Breast epithelium (tissue), 4 donors: Measurements from ENCODE around the gene RFLNA. TPM values are rescaled to one million over a fixed set of nuclear protein-coding genes. Genes with fewer than 3 reads are reported as not detected.

Source experiments
- DNase-seq, 2 donors: peaks; one replicate each; pipeline ENCODE4 v3.0.0-alpha.2; 2019; ENCODE audit warnings: low spot score in 2 of 2
- H3K27ac ChIP-seq, 2 donors: fragments of 200-600 bp; sonication (generic) in 1 of 2; one replicate each; pipeline ENCODE4 v1.5.1; 2016 to 2019; ENCODE audit warnings: mild to moderate bottlenecking in 1 of 2
- H3K27me3 ChIP-seq, 2 donors: fragments of 200-600 bp; sonication (generic) in 1 of 2; one replicate each; pipeline versions ENCODE4 v1.5.1 to v1.6.0; 2017 to 2019; ENCODE audit warnings: control low read depth in 1 of 2, mild to moderate bottlenecking in 1 of 2
- H3K36me3 ChIP-seq: fragments of 200-600 bp; one replicate; pipeline ENCODE4 v1.5.1; 2019
- H3K4me1 ChIP-seq, 2 donors: fragments of 200-600 bp; sonication (generic); one replicate each; pipeline ENCODE4 v1.5.1; 2016 to 2019; ENCODE audit warnings: control low read depth in 1 of 2
- H3K4me3 ChIP-seq, 3 donors: fragments of 200-600 bp; sonication (generic); 1 replicate in 2 of 3; 2 replicates in 1 of 3; pipeline ENCODE4 v1.5.1; 2016 to 2019; ENCODE audit warnings: mild to moderate bottlenecking in 3 of 3, moderate library complexity in 2 of 3
- H3K9me3 ChIP-seq, 2 donors: fragments of 200-600 bp; sonication (generic) in 1 of 2; one replicate each; pipeline ENCODE4 v1.5.1; 2016 to 2019; ENCODE audit warnings: control low read depth in 1 of 2
- POLR2A ChIP-seq: fragments of 450-650 bp; IDR thresholded peaks from one replicate; pipeline ENCODE4 v1.6.1; 2016; ENCODE audit warnings: antibody characterized with exemption, mild to moderate bottlenecking, moderate library complexity
- POLR2AphosphoS5 ChIP-seq, 3 donors: sonication (generic); formaldehyde crosslinking; IDR thresholded peaks; one replicate each; pipeline ENCODE4 v1.6.1; 2017; ENCODE audit warnings: antibody characterized with exemption in 3 of 3
- intact Hi-C: fragments of 100-400 bp; cut with DNase I; formaldehyde crosslinking; loops from one replicate; pipeline ENCODE4 v1.15.1; 2023; ENCODE audit warnings: low total_unique reads
- total RNA-seq, 3 donors: library from RNA; depleted of rRNA; stranded (reverse); fragments of >200 nt; gene quantifications; one replicate each; pipeline ENCODE4 v1.1.0, GENCODE V29; 2016
- TF ChIP-seq, protein P1 (sequence below), 3 donors: fragments of 450-650 bp; IDR thresholded peaks; one replicate each; pipeline ENCODE4 v1.5.1; 2016 to 2017; ENCODE audit warnings: antibody characterized with exemption in 3 of 3, mild to moderate bottlenecking in 3 of 3, moderate library complexity in 3 of 3

RFLNA gene
- total RNA-seq, 3 donors from 2014 or later: 1.3 to 11.4 TPM; not detected in 1

DNA sequence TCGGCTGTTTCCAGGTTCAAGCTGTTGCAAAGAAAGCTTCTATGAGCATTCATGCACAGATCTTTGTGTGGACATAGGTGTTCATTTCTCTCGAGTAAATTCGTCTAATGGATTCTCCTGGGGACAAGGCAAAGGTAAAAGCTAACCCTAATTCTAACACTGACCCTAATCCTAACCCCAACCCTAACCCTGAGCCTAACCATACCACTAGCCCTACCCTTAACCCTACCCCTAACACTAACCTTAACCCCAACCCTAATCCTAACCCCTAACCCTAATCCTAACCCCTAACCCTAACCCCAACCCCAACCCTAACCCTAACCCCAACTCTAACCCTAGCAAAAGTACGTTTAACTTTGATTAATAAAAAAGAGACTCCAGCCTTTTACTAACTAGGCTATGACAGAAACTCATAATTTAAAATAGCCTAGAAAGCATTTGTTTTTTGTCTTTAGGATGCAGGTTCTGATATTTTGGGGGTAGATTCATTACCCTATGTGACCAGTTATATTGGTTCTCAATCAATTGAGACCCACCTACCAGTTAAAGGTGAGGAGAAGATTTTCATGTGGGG, 27.6 kb upstream of the RFLNA start:
- no peak overlapping the region for H3K4me3 ChIP-seq
- DNase-seq: no peak
- no peak overlapping the region for H3K27ac ChIP-seq
- intact Hi-C loops: no loop called here
- no peaks in the 10 kb centered on the region for H3K9me3 ChIP-seq
- H3K4me1 ChIP-seq: no peaks in the 10 kb centered on the region
- TF ChIP-seq POLR2A (no peak), POLR2AphosphoS5 (IDR thresholded peaks at IDR 0.05) (no peak)
- TF ChIP-seq, protein P1, sequence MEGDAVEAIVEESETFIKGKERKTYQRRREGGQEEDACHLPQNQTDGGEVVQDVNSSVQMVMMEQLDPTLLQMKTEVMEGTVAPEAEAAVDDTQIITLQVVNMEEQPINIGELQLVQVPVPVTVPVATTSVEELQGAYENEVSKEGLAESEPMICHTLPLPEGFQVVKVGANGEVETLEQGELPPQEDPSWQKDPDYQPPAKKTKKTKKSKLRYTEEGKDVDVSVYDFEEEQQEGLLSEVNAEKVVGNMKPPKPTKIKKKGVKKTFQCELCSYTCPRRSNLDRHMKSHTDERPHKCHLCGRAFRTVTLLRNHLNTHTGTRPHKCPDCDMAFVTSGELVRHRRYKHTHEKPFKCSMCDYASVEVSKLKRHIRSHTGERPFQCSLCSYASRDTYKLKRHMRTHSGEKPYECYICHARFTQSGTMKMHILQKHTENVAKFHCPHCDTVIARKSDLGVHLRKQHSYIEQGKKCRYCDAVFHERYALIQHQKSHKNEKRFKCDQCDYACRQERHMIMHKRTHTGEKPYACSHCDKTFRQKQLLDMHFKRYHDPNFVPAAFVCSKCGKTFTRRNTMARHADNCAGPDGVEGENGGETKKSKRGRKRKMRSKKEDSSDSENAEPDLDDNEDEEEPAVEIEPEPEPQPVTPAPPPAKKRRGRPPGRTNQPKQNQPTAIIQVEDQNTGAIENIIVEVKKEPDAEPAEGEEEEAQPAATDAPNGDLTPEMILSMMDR (IDR thresholded peaks at IDR 0.05): no peak
- H3K36me3 ChIP-seq: no peaks in the 10 kb centered on the region
- H3K27me3 ChIP-seq: no peaks in the 10 kb centered on the region

GRCh38 chr12:124270671-124271070, 24.2 kb upstream of the RFLNA start:
- TF ChIP-seq, protein P1 (IDR thresholded peaks at IDR 0.05): no peak
- TF ChIP-seq POLR2A (no peak), POLR2AphosphoS5 (IDR thresholded peaks at IDR 0.05) (no peak)
- intact Hi-C loops: no loop called here
- Histone ChIP-seq H3K36me3 (no peaks in the 10 kb centered on the region), H3K27ac (no peak overlapping the region), H3K9me3 (no peaks in the 10 kb centered on the region), H3K4me1 (no peaks in the 10 kb centered on the region), H3K27me3 (no peaks in the 10 kb centered on the region), H3K4me3 (no peak overlapping the region)
- DNase-seq: no peak

- intact Hi-C loops: no loop called here
- H3K27ac ChIP-seq: no peak overlapping the region
- H3K27me3 ChIP-seq: peaks cover 0 to 6% of the 10 kb centered on the region in 2 donors
- no peaks in the 10 kb centered on the region for H3K36me3 ChIP-seq
- DNase-seq: no peak
- TF ChIP-seq, protein P1 (IDR thresholded peaks at IDR 0.05): no peak
- no peaks in the 10 kb centered on the region for H3K9me3 ChIP-seq
- no peaks in the 10 kb centered on the region for H3K4me1 ChIP-seq
- no peak overlapping the region for H3K4me3 ChIP-seq
These were observed 21.3 kb upstream of the RFLNA start for GRCh38 chr12:124273630-124274029.

GRCh38 chr12:124276337-124276736, 18.6 kb upstream of the RFLNA start:
- H3K9me3 ChIP-seq: no peaks in the 10 kb centered on the region
- H3K4me3 ChIP-seq: no peak overlapping the region
- no peaks in the 10 kb centered on the region for H3K36me3 ChIP-seq
- TF ChIP-seq, protein P1 (IDR thresholded peaks at IDR 0.05): no peak
- no peak for TF ChIP-seq POLR2A
- no peak for TF ChIP-seq POLR2AphosphoS5 (IDR thresholded peaks at IDR 0.05)
- H3K27ac ChIP-seq: no peak overlapping the region
- no peak for DNase-seq
- intact Hi-C loops: no loop called here
- H3K4me1 ChIP-seq: no peaks in the 10 kb centered on the region
- peaks cover 0 to 10% of the 10 kb centered on the region in 2 donors for H3K27me3 ChIP-seq

GRCh38 chr12:124277394-124278241, 17.3 kb upstream of the RFLNA start:
- Histone ChIP-seq H3K4me1 (no peaks in the 10 kb centered on the region), H3K9me3 (no peaks in the 10 kb centered on the region), H3K27me3 (peaks cover 0 to 10% of the 10 kb centered on the region in 2 donors)

More at GRCh38 chr12:124277394-124278241, 17.3 kb upstream of the RFLNA start:
- DNase-seq: no peak
- TF ChIP-seq POLR2A: no peak
- no peak for TF ChIP-seq POLR2AphosphoS5 (IDR thresholded peaks at IDR 0.05)
- TF ChIP-seq, protein P1 (IDR thresholded peaks at IDR 0.05): no peak
- H3K4me3 ChIP-seq: no peak overlapping the region
- no peak overlapping the region for H3K27ac ChIP-seq
- H3K36me3 ChIP-seq: no peaks in the 10 kb centered on the region
- intact Hi-C loops: no loop called here
